IPS DF 6.9 (cell line): Measurements from ENCODE around the gene DAZL.

Source experiments
- DNase-seq: peaks from one replicate; pipeline ENCODE4 v3.0.0-alpha.2; 2013; ENCODE audit warnings: low read depth, low spot score
- H3K27ac ChIP-seq: one replicate; pipeline ENCODE4 v1.5.1; 2013; ENCODE audit warnings: low read length, control low read depth
- H3K27me3 ChIP-seq: 2 replicates; pipeline ENCODE4 v1.6.1; 2013; ENCODE audit warnings: mild to moderate bottlenecking, low read length; ENCODE audit not compliant: control insufficient read depth, insufficient read depth
- H3K36me3 ChIP-seq: 2 replicates; pipeline ENCODE4 v1.6.1; 2013; ENCODE audit warnings: low read length; ENCODE audit not compliant: control insufficient read depth, insufficient read depth
- H3K4me1 ChIP-seq: 2 replicates; pipeline ENCODE4 v1.6.1; 2013; ENCODE audit warnings: low read length; ENCODE audit not compliant: control insufficient read depth, insufficient read depth
- H3K4me3 ChIP-seq: 2 replicates; pipeline ENCODE4 v1.5.1; 2013; ENCODE audit warnings: mild to moderate bottlenecking, low read length
- H3K9me3 ChIP-seq: 2 replicates; pipeline ENCODE4 v1.6.1; 2013; ENCODE audit warnings: low read length, inconsistent platforms; ENCODE audit not compliant: control insufficient read depth, insufficient read depth
- WGBS: extraction: QIAGEN DNeasy Blood & Tissue Kit; methylation state at CpG from one replicate; pipeline ENCODE4 v1.1.7; 2013; ENCODE audit warnings: mixed read lengths, missing lambda C conversion rate; ENCODE audit not compliant: insufficient read length, insufficient coverage; 5-methylcytosine and 5-hydroxymethylcytosine counted together

DAZL gene

DNA sequence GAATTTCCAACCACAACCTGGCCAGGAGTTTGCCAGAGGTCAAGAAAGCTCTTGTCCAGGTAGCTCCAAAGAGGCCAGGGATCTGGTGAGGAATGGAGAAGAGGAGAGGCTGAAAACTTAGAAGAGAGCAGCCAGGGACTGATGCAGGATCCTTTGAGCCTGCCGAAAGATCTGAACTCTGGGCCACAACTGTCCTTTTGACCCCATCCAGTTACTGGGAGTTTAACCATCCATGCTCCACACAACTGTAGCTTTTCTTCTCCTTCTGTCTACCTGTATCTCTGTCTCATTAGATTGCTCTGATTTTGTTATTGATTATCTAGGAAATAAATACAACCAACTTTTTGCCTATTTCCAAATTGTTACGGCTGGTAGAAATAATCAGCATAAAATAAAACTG is 36.7 kb downstream of the DAZL start:
- Histone ChIP-seq H3K4me1 (no peaks in the 10 kb centered on the region), H3K36me3 (no peaks in the 10 kb centered on the region), H3K27me3 (no peaks in the 10 kb centered on the region), H3K9me3 (no peaks in the 10 kb centered on the region), H3K27ac (no peak overlapping the region), H3K4me3 (no peak overlapping the region)
- no CpG with 5 or more reads among the region's 2 CpGs for WGBS
- DNase-seq: no peak

DNA sequence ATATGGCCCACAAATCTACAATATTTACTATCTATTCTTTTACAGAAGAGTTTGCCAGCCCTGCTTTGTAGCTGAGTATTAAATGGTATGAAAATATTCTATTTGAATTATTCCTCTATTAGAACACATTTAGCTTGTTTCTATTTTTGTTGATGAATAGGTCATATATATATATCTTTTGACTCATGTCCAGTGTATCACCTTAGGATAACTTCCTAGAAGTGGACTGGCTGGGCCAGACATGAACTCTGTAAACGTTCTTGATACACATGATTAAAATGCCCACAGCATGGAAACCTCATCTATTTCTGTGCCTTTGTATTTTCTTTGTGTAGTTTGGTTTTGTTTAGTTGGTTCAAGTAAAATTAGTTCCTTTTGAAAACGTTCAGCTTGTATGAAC is 37.1 kb downstream of the DAZL start:
- H3K27ac ChIP-seq: no peak overlapping the region
- no peaks in the 10 kb centered on the region for H3K4me1 ChIP-seq
- DNase-seq: no peak
- no CpG with 5 or more reads among the region's 2 CpGs for WGBS
- no peak overlapping the region for H3K4me3 ChIP-seq
- H3K36me3 ChIP-seq: no peaks in the 10 kb centered on the region
- H3K27me3 ChIP-seq: no peaks in the 10 kb centered on the region
- no peaks in the 10 kb centered on the region for H3K9me3 ChIP-seq

DNA sequence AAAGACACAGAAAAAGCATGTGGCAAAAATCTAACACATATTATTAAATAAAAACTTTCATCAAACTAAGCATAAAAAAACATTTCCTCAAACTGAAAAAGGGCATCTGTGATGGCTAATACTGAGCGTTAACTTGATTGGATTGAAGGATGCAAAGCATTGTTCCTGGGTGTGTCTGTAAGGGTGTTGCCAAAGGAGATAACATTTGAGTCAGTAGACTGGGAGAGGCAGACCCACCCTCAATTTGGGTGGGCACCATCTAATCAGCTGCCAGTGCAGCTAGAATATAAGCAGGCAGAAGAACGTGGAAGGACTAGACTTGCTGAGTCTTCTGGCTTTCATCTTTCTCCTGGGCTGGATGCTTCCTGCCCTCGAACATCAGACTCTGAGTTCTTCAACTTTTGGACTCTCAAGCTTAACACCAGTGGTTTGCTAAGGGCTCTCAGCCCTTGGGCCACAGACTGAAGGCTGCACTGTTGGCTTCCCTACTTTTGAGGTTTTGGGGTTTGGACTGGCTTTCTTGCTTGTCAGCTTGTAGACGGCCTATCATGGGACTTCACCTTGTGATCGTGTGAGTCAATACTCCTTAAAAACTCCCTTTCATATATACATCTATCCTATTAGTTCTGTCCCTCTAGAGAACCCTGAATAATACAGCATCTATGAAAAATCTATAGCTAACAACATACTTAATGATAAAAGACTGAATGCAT is 45.4 kb downstream of the DAZL start:
- no CpG with 5 or more reads among the region's 5 CpGs for WGBS
- no peaks in the 10 kb centered on the region for H3K27me3 ChIP-seq
- DNase-seq: no peak
- no peak overlapping the region for H3K4me3 ChIP-seq
- H3K36me3 ChIP-seq: no peaks in the 10 kb centered on the region
- no peak overlapping the region for H3K27ac ChIP-seq
- H3K4me1 ChIP-seq: no peaks in the 10 kb centered on the region
- no peaks in the 10 kb centered on the region for H3K9me3 ChIP-seq

DNA sequence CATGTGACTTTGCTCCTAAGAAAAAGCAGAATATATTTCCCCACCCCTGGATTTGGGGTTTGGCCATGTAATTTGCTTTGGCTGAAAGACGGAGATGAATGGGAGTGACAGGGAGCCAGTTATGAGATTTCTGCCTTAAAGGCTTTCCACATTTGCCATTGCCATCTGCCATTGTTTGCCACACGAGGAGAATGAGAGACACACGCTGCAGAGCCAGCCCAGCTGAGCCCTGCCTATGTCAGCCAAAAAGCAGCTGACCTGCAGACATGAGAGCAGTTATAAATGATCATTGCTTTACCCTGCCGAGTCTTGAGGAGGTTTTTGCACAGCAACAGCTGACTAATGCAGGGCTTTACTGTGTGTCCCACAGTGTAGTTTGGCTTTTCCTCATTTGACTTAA is 51.1 kb downstream of the DAZL start:
- WGBS: no CpG with 5 or more reads among the region's 4 CpGs
- no peak overlapping the region for H3K4me3 ChIP-seq
- H3K36me3 ChIP-seq: no peaks in the 10 kb centered on the region
- H3K4me1 ChIP-seq: no peaks in the 10 kb centered on the region
- no peak for DNase-seq
- H3K27ac ChIP-seq: no peak overlapping the region
- no peaks in the 10 kb centered on the region for H3K9me3 ChIP-seq
- no peaks in the 10 kb centered on the region for H3K27me3 ChIP-seq

DNA sequence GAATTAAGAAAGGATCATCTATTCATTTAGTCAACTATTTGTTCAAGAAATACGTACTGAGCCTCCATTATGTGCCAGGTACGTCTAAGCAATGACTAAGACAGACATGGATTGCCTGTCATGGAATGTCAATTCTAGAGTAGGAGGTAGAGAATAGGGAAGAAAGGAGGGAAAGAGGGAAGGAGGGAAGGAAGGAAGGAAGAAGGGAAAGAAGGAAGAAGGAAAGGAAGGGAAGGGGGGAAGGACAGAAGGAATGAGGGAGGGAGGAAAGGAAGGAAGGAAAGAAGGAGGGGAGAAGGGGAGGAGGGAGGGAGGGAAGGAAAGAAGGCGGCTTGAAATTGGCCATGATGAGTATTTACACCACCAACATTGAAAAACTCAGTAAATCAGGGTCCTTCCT is 52.5 kb downstream of the DAZL start:
- Histone ChIP-seq H3K4me1 (no peaks in the 10 kb centered on the region), H3K27me3 (no peaks in the 10 kb centered on the region), H3K27ac (no peak overlapping the region), H3K9me3 (no peaks in the 10 kb centered on the region), H3K36me3 (no peaks in the 10 kb centered on the region), H3K4me3 (no peak overlapping the region)
- no peak for DNase-seq
- no CpG with 5 or more reads among the region's 3 CpGs for WGBS

DNA sequence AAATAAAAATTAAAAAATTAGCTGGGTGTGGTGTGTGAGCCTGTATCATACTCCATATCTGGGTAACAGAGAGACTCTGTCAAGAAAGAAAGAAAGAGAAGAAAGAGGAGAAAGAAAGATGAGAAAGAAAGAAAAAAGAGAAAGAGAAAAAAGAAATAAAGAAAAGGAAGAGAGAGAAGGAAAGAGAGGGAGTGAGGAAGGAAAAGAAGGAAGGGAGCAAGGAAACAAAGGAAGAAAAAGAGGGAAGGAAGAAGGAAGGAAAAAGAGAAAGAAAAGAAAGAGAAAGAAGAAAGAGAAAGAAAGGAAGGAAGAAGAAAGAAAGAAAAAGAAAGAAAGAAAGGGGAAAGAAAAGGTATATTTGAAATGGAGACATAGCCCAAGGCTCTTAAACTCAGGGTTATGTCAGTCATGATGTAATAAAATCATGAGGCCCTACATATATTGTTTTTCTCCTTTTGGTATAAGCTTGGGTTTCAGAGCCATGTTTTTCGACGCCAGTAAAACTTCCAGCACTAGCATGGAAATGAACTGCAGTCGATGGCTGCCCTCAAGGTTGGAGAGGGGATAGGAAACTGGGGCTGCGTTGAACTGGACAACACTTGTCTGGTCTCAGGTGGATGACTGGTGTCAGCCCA is 53.8 kb downstream of the DAZL start:
- no peaks in the 10 kb centered on the region for H3K9me3 ChIP-seq
- H3K27ac ChIP-seq: no peak overlapping the region
- no CpG with 5 or more reads among the region's 4 CpGs for WGBS
- H3K4me1 ChIP-seq: no peaks in the 10 kb centered on the region
- no peaks in the 10 kb centered on the region for H3K27me3 ChIP-seq
- no peak for DNase-seq
- H3K36me3 ChIP-seq: no peaks in the 10 kb centered on the region
- H3K4me3 ChIP-seq: no peak overlapping the region

DNA sequence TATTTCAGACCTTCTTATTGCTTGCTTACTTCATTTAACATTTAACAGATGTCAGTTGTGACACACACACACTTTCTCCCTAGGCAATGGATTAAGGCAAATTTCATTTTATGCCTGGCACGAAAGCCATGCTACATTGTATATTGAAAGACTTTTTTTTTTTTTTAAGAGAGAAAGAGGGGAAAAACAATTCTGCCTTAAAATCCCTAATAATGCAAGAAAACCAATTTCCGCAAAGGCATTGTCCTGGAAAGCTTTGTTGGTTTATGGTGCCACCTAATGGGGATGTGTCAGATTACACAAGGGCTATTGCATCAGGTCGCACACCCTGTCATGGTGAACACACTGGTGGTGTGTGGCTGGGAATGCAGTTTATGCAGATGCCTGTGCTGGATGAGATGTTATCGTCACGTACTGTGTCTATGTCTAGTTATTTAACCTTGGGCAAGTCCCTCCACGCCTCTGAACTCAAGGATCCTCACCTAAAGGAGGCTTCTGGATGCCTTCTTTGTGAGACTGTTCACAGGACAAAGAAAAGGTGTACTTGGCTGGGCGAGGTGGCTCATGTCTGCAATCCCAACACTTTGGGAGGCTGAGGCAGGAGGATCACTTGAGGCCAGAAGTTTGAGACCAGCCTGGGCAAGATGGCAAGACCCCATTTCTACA is 54.4 kb downstream of the DAZL start:
- peak; percentile 79 for DNase-seq
- no peaks in the 10 kb centered on the region for H3K27me3 ChIP-seq
- no peaks in the 10 kb centered on the region for H3K4me1 ChIP-seq
- H3K36me3 ChIP-seq: no peaks in the 10 kb centered on the region
- no peaks in the 10 kb centered on the region for H3K9me3 ChIP-seq
- H3K4me3 ChIP-seq: no peak overlapping the region
- H3K27ac ChIP-seq: no peak overlapping the region
- WGBS: no CpG with 5 or more reads among the region's 7 CpGs

DNA sequence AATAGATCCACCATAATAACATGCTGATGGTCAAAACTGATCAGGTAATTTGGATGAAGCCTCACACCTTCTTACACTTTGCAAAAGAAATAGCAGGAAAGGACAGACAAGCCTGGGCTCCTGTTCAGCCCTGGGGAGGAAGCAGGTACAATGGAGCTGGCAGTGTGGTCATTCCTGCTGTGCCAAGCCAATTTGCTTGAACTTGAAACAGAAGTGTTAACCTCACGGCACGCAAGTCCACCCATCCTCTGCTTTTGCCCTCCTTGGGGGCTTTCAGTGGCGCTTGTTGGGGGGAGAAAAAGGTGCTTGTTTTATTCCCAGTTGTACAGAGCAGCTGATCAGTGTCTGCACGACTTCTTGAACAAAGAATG is 54.9 kb downstream of the DAZL start:
- no peak overlapping the region for H3K4me3 ChIP-seq
- no CpG with 5 or more reads among the region's 4 CpGs for WGBS
- no peak overlapping the region for H3K27ac ChIP-seq
- H3K27me3 ChIP-seq: no peaks in the 10 kb centered on the region
- DNase-seq: no peak
- no peaks in the 10 kb centered on the region for H3K4me1 ChIP-seq
- no peaks in the 10 kb centered on the region for H3K9me3 ChIP-seq
- H3K36me3 ChIP-seq: no peaks in the 10 kb centered on the region

DNA sequence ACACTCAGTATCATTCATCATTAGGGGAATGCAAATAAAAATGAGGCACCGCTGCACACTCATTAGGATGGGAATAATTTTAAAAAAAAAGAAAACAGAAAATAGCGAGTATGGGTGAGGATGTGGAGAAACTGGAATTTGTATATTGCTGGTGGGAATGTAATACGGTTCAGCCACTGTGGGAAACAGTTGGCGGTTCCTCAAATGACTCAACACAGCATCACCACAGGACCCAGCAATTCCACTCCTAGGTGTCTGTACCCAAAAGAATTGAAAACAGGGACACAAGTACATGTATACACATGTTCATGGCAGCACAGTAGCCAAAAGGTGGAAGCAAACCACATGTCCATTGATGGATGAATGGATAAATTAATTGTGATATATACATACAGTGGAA is 56.5 kb downstream of the DAZL start:
- no peak for DNase-seq
- WGBS: no CpG with 5 or more reads among the region's 4 CpGs
- no peaks in the 10 kb centered on the region for H3K9me3 ChIP-seq

DNA sequence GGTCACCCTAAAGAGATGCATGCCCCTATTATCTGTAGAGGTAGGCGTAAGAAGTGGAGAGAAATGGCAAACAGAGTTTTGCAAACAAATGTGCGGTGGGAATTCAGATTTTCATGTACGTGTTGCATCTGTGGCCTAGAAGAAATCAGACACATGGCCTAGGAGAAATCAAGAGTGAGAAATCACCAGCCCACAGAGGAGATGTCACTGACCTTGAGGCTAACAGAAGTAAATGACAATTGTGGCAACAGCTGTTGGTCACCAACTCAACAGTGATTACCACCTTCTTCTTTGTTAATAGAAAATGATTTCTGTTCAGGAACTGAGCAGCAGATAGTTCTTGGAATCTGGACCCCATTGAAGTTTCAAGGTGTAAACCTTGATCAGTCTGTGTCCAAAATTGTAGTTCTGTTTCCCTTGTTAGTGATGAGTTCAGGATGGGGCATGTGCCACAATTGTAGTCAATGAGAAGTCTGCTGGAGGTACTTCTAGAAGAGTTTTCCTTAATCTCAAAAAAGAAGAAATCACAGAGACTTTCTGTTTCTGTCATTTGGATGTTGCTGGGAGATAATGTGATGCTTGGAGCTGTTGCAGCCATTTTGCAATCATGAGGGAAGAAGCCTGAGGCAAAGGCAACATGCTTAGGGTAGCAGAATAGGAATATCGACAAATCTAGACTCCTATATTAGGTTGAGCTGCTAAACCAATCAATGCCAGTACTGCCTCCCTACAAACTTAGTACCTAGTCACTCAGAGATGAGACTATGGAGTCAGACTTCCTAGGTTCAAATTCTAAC is 57.5 kb downstream of the DAZL start:
- WGBS: no CpG with 5 or more reads among the region's 4 CpGs

More for the DNA sequence above, 56.5 kb downstream of the DAZL start:
- H3K36me3 ChIP-seq: no peaks in the 10 kb centered on the region
- no peak overlapping the region for H3K27ac ChIP-seq
- H3K27me3 ChIP-seq: no peaks in the 10 kb centered on the region
- H3K4me1 ChIP-seq: no peaks in the 10 kb centered on the region
- no peak overlapping the region for H3K4me3 ChIP-seq

More for the DNA sequence above, 57.5 kb downstream of the DAZL start:
- no peaks in the 10 kb centered on the region for H3K4me1 ChIP-seq
- H3K36me3 ChIP-seq: no peaks in the 10 kb centered on the region
- no peak for DNase-seq
- H3K9me3 ChIP-seq: no peaks in the 10 kb centered on the region
- no peak overlapping the region for H3K27ac ChIP-seq
- no peak overlapping the region for H3K4me3 ChIP-seq
- H3K27me3 ChIP-seq: no peaks in the 10 kb centered on the region
